HCT116 (cell line): ENCODE data around the gene RAB1A. TPM values are rescaled to one million over a fixed set of nuclear protein-coding genes. Genes with fewer than 3 reads are reported as not detected.

ENCODE experiments used
- ATAC-seq: fragments of 200-7000 bp; cut with Tn5 transposase; 2 replicates; pipeline ENCODE4 v1.9.1; 2020; ENCODE audit warnings: mild to moderate bottlenecking, moderate library complexity
- BruUV-seq: library from RNA; stranded (reverse); fragments of 400-500 nt; replicated peaks from 2 replicates; lab custom pipeline; 2021; lab: Mats Ljungman, UMichigan
- CTCF ChIA-PET: fragments of 300-600 bp; sonication (Branson Sonifier 250); formaldehyde crosslinking; loops from one replicate; lab custom pipeline; 2021; ENCODE audit warnings: antibody characterized with exemption; lab: Charles Lee
- POLR2A ChIA-PET: fragments of 300-600, 350-600 bp; sonication (Branson Sonifier 250); formaldehyde crosslinking; loops from one replicate; lab custom pipeline; 2021; ENCODE audit warnings: antibody characterized with exemption; lab: Charles Lee
- RAD21 ChIA-PET, 2 experiments: fragments of 300-600 bp; sonication (Branson Sonifier 250); formaldehyde crosslinking; loops; one replicate each; lab custom pipeline; 2023; ENCODE audit warnings: low total read pairs in 2 of 2; ENCODE audit not compliant: uncharacterized antibody in 2 of 2, unreplicated experiment in 2 of 2, low non-redundant PET in 1 of 2; lab: Charles Lee
- DNase-seq: peaks from one replicate; pipeline ENCODE4 v3.0.0-alpha.2; 2010; ENCODE audit warnings: low read depth, low spot score
- H2AFZ ChIP-seq: fragments of 200-600 bp; shearing (Covaris generic), sonication (generic); 2 replicates; pipeline ENCODE4 v1.6.1; 2017; ENCODE audit warnings: low read depth, mixed run types, mixed read lengths, antibody characterized with exemption, low read length; ENCODE audit not compliant: poor library complexity, severe bottlenecking
- H3K27ac ChIP-seq: 2 replicates; pipeline ENCODE4 v1.5.1; 2012; ENCODE audit warnings: low read depth, low read length
- H3K27me3 ChIP-seq: fragments of 200-600 bp; sonication (generic); 2 replicates; pipeline ENCODE4 v1.6.1; 2016; ENCODE audit warnings: mixed run types, low read length, mixed read lengths; ENCODE audit not compliant: insufficient read depth
- H3K36me3 ChIP-seq, 2 experiments: fragments of 200-500 bp in 1 of 2; fragments of 200-600 bp in 1 of 2; sonication (Bioruptor generic) in 1 of 2; sonication (generic) in 1 of 2; 2 replicates each; pipeline versions ENCODE4 v1.5.1 to v1.6.1; 2014 to 2016; ENCODE audit warnings: low read length in 2 of 2, inconsistent platforms in 1 of 2, mixed read lengths in 1 of 2, mixed run types in 1 of 2; ENCODE audit not compliant: insufficient read depth in 2 of 2, control insufficient read depth in 1 of 2
- H3K4me1 ChIP-seq, 2 experiments: fragments of 200-600 bp in 1 of 2; sonication (generic) in 1 of 2; 2 replicates each; pipeline versions ENCODE4 v1.5.1 to v1.6.1; 2012 to 2017; ENCODE audit warnings: low read length in 2 of 2, inconsistent platforms in 1 of 2, mild to moderate bottlenecking in 1 of 2, mixed read lengths in 1 of 2, mixed run types in 1 of 2, moderate library complexity in 1 of 2; ENCODE audit not compliant: insufficient read depth in 2 of 2, control insufficient read depth in 1 of 2
- H3K4me2 ChIP-seq: fragments of 200-600 bp; sonication (generic); 2 replicates; pipeline ENCODE4 v1.6.1; 2017; ENCODE audit warnings: mixed run types, low read length, mixed read lengths
- H3K4me3 ChIP-seq, 2 experiments: fragments of 200-600 bp in 1 of 2; sonication (generic) in 1 of 2; replicated peaks in 1 of 2; 2 replicates each; pipeline ENCODE4 v1.5.1; 2011 to 2016; ENCODE audit warnings: low read length in 2 of 2, control low read depth in 1 of 2, low read depth in 1 of 2, mild to moderate bottlenecking in 1 of 2, mixed read lengths in 1 of 2, mixed run types in 1 of 2
- H3K79me2 ChIP-seq: fragments of 200-600 bp; sonication (generic); 2 replicates; pipeline ENCODE4 v1.6.1; 2017; ENCODE audit warnings: mild to moderate bottlenecking, mixed run types, low read length, moderate library complexity, mixed read lengths; ENCODE audit not compliant: insufficient read depth
- H3K9ac ChIP-seq: fragments of 200-600 bp; sonication (generic); 2 replicates; pipeline ENCODE4 v1.6.1; 2016; ENCODE audit warnings: low read length, mixed read lengths
- H3K9me2 ChIP-seq: fragments of 200-600 bp; sonication (generic), shearing (Covaris generic); 2 replicates; pipeline ENCODE4 v1.6.1; 2017; ENCODE audit warnings: mixed run types, mild to moderate bottlenecking, moderate library complexity; ENCODE audit not compliant: insufficient read depth
- H3K9me3 ChIP-seq, 2 experiments: fragments of 200-500 bp in 1 of 2; fragments of 200-600 bp in 1 of 2; sonication (Bioruptor generic) in 1 of 2; sonication (generic) in 1 of 2; 2 replicates each; pipeline ENCODE4 v1.6.1; 2014 to 2017; ENCODE audit warnings: low read length in 2 of 2, mixed read lengths in 2 of 2, inconsistent platforms in 1 of 2, low read depth in 1 of 2, mild to moderate bottlenecking in 1 of 2, mixed run types in 1 of 2, moderate library complexity in 1 of 2; ENCODE audit not compliant: control insufficient read depth in 1 of 2, insufficient read depth in 1 of 2
- H4K20me1 ChIP-seq: fragments of 200-600 bp; sonication (generic), shearing (Covaris generic); 2 replicates; pipeline ENCODE4 v1.6.1; 2017; ENCODE audit warnings: mixed run types, mild to moderate bottlenecking, moderate library complexity; ENCODE audit not compliant: insufficient read depth
- CBX3 ChIP-seq: IDR thresholded peaks from 2 replicates; pipeline ENCODE4 v1.6.1; 2012; ENCODE audit warnings: low read depth
- CEBPB ChIP-seq: IDR thresholded peaks from 2 replicates; pipeline ENCODE4 v1.6.1; 2012; ENCODE audit warnings: low read depth
- EZH2 ChIP-seq: fragments of 200-600 bp; sonication (generic); IDR thresholded peaks from 2 replicates; pipeline ENCODE4 v1.6.1; 2017; ENCODE audit warnings: antibody characterized with exemption, mixed run types
- EZH2phosphoT487 ChIP-seq: fragments of 200-600 bp; IDR thresholded peaks from 2 replicates; pipeline ENCODE4 v1.6.1; 2018; ENCODE audit warnings: antibody characterized with exemption, borderline replicate concordance
- POLR2AphosphoS5 ChIP-seq: IDR thresholded peaks from 2 replicates; pipeline ENCODE4 v1.6.1; 2011; ENCODE audit warnings: mild to moderate bottlenecking, low read depth, low read length, moderate library complexity
- RAD21 ChIP-seq: IDR thresholded peaks from 2 replicates; pipeline ENCODE4 v1.6.1; 2012; ENCODE audit warnings: low read depth, mild to moderate bottlenecking
- ZFX ChIP-seq: fragments of 450-650 bp; IDR thresholded peaks from 2 replicates; pipeline ENCODE4 v1.6.1; 2017
- intact Hi-C: fragments of 100-400 bp; cut with micrococcal nuclease; formaldehyde crosslinking; loops from 2 replicates; pipeline ENCODE4 v1.10.0; 2022
- total RNA-seq: library from RNA; stranded (reverse); gene quantifications from one replicate; pipeline ENCODE4 v1.2.1, GENCODE V29; 2021; ENCODE audit not compliant: unreplicated experiment
- TF ChIP-seq, protein P1 (sequence below): IDR thresholded peaks from 2 replicates; pipeline ENCODE4 v1.6.1; 2011; ENCODE audit warnings: mild to moderate bottlenecking, low read length, moderate library complexity; ENCODE audit not compliant: insufficient replicate concordance; ENCODE audit errors: extremely low read depth
- TF ChIP-seq, protein P2 (sequence below): IDR thresholded peaks from 2 replicates; pipeline ENCODE4 v1.6.1; 2012
- TF ChIP-seq, protein P3 (sequence below): IDR thresholded peaks from 2 replicates; pipeline ENCODE4 v1.6.1; 2012

RAB1A gene
- total RNA-seq, 1 experiment from 2014 or later = 131 TPM

DNA sequence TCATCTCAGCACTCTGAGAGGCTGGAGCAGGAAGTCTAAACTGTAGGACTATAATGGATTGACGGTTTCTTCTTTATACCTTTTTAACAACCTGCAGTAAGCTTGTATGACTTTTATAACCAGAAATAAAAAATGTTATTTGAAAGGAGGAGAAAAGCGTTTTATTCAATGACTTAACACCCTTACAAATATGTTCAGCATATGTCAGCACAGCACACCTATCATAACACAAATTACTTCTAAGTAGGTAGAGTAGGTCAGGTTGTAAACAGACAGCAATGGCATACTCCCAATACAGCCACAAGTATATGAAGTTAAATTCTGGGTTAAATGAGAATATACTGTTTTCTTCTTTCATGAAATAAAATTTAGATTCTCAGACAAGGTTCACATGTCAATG is 16.1 kb downstream of the RAB1A start:
- ChIA-PET RAD21 (no interaction called here), CTCF (no interaction called here)

More for the DNA sequence above, 16.1 kb downstream of the RAB1A start:
- Histone ChIP-seq H2AFZ (no peak overlapping the region), H3K4me3 (no peak overlapping the region), H3K36me3 (no peaks in the 10 kb centered on the region), H3K79me2 (peaks cover 99% of the 10 kb centered on the region), H3K9me2 (no peaks in the 10 kb centered on the region), H4K20me1 (peaks cover 21% of the 10 kb centered on the region; the same call in 1 of the 2 replicates), H3K27ac (no peak overlapping the region), H3K4me2 (no peak overlapping the region), H3K27me3 (no peaks in the 10 kb centered on the region), H3K4me1 (no peaks in the 10 kb centered on the region), H3K9ac (no peak overlapping the region), H3K9me3 (no peaks in the 10 kb centered on the region)
- no TSS peak for BruUV-seq
- POLR2A ChIA-PET = no interaction called here
- DNase-seq (no peak), ATAC-seq (no peak)
- TF ChIP-seq CEBPB = no peak
- TF ChIP-seq EZH2 = no peak
- no peak for TF ChIP-seq EZH2phosphoT487
- TF ChIP-seq ZFX = no peak
- TF ChIP-seq, protein P1, sequence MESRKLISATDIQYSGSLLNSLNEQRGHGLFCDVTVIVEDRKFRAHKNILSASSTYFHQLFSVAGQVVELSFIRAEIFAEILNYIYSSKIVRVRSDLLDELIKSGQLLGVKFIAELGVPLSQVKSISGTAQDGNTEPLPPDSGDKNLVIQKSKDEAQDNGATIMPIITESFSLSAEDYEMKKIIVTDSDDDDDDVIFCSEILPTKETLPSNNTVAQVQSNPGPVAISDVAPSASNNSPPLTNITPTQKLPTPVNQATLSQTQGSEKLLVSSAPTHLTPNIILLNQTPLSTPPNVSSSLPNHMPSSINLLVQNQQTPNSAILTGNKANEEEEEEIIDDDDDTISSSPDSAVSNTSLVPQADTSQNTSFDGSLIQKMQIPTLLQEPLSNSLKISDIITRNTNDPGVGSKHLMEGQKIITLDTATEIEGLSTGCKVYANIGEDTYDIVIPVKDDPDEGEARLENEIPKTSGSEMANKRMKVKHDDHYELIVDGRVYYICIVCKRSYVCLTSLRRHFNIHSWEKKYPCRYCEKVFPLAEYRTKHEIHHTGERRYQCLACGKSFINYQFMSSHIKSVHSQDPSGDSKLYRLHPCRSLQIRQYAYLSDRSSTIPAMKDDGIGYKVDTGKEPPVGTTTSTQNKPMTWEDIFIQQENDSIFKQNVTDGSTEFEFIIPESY = no peak
- TF ChIP-seq, protein P2, sequence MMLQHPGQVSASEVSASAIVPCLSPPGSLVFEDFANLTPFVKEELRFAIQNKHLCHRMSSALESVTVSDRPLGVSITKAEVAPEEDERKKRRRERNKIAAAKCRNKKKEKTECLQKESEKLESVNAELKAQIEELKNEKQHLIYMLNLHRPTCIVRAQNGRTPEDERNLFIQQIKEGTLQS = no peak
- TF ChIP-seq CBX3 = no peak
- TF ChIP-seq RAD21 = no peak
- TF ChIP-seq, protein P3, sequence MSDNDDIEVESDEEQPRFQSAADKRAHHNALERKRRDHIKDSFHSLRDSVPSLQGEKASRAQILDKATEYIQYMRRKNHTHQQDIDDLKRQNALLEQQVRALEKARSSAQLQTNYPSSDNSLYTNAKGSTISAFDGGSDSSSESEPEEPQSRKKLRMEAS = no peak
- TF ChIP-seq POLR2AphosphoS5 = no peak
- intact Hi-C loops = no loop called here
